Raji (cell line): ENCODE results near the gene DMAP1.

Experiments used
- POLR2A ChIP-seq: IDR thresholded peaks from 2 replicates; pipeline ENCODE4 v1.6.1; 2011; ENCODE audit warnings: low read depth, low read length, control low read depth; ENCODE audit not compliant: insufficient read depth

The DMAP1 gene

GRCh38 chr1:44262414-44262813 is 49.1 kb downstream of the DMAP1 start:
- no peak for TF ChIP-seq POLR2A

- no peak for TF ChIP-seq POLR2A
These were observed 49.7 kb downstream of the DMAP1 start for GRCh38 chr1:44262816-44263567.

GRCh38 chr1:44263568-44264450 is 50.5 kb downstream of the DMAP1 start:
- TF ChIP-seq POLR2A = no peak

- no peak for TF ChIP-seq POLR2A
These were observed 51.1 kb downstream of the DMAP1 start for GRCh38 chr1:44264451-44264771.

GRCh38 chr1:44265656-44266358 is 52.5 kb downstream of the DMAP1 start:
- TF ChIP-seq POLR2A = no peak

GRCh38 chr1:44266400-44267344 is 53.4 kb downstream of the DMAP1 start:
- TF ChIP-seq POLR2A = no peak

GRCh38 chr1:44267438-44267837 is 54.2 kb downstream of the DMAP1 start:
- TF ChIP-seq POLR2A = no peak

- no peak for TF ChIP-seq POLR2A
These were observed 54.8 kb downstream of the DMAP1 start for GRCh38 chr1:44268054-44268453.
